RPMI7951 (cell line): ENCODE data around the gene TMEM141. TPM values are rescaled to one million over a fixed set of nuclear protein-coding genes. Genes with fewer than 3 reads are reported as not detected.

Source experiments
- DNase-seq: peaks from one replicate; pipeline ENCODE4 v3.0.0-alpha.2; 2012; ENCODE audit warnings: low read depth
- total RNA-seq: library from RNA; depleted of rRNA; stranded (reverse); fragments of >200 nt; shearing (Covaris generic); gene quantifications from 2 replicates; pipeline ENCODE4 v1.2.3, GENCODE V29; 2014

TMEM141 gene
- total RNA-seq, 1 experiment from 2014 or later, result 49.4 TPM

DNA sequence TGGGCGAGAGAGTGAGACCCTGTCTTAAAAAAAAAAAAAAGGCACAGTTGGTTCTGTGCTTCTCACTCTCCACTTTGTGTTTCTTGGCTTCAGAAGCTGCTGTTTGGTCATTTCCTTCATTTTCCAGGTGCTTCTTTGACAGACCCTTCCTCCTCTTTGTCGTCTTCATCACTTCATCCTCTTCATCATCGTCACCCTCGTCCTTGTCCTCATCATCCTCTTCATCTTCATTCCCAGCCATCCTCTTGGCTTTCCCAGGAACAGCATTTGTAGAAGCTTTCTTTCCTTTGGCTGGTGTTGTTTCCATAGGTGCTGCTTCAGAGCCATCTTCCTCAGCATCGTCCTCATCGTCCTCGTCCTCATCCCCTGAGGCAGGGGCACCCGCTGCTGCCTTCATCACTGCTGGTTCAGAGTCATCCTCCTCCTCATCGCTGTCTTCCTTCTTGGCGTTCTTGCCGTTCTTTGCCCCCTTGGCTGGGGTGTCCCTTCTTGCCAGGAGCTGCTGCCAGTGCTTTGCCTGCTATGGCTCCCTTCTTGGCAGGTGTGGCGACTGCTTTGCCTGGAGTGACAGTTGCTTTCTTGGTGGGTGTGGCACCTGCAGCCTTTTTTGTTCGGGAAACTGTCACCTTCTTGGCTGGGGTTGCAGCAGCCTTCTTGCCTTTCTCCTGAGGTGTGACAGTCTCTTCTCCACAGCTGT lies 23.7 kb downstream of the TMEM141 start:
- DNase-seq, result no peak

GRCh38 chr9:136815422-136815782 lies 24.3 kb downstream of the TMEM141 start:
- no peak for DNase-seq

GRCh38 chr9:136820971-136821825 lies 30.1 kb downstream of the TMEM141 start:
- no peak for DNase-seq

- no peak for DNase-seq
These were observed 30.8 kb downstream of the TMEM141 start for GRCh38 chr9:136821826-136822544.

DNA sequence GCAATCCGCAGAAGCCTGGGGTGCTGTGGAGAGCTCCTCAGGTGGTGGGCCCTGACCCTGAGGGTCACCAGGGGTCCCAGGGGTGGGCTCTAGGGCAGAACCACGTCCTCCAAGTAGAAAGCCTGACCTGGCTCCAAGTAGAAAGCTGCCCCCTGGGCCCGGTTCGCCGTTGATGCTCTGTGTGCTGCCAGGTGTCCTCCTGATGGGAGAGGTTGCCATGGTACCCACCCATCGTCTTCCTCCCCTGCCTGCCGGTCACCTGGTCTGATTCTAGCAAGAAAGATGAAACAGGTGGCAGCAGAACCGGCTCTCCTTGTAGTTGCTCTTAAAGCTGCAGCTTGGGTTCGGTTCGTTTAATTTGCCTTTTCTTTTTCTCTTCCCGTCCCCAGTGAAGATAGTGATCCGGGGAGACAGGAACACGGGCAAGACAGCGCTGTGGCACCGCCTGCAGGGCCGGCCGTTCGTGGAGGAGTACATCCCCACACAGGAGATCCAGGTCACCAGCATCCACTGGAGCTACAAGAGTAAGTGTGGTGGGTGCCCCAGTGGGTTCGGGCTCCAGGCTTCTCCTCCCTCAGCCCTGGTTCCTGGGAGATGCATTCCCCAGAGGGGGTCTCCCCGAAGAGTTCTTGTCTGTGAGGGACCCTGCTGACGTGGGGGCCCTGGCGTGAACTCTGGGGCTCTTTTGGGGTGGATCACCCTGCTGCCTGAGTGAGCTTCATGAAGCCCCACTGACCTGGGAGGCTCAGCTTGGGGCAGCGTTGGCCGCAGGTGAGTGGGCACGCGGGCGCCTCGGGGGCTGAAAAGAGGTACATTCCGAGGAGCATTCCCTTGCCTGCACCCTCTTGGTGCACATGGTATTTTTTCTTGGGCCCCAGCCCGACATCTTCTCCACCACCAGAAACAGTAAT lies 32.2 kb downstream of the TMEM141 start:
- no peak for DNase-seq

GRCh38 chr9:136824496-136825225 lies 33.5 kb downstream of the TMEM141 start:
- DNase-seq, result no peak

GRCh38 chr9:136825295-136826187 lies 34.4 kb downstream of the TMEM141 start:
- DNase-seq, result no peak

- DNase-seq, result no peak
These were observed 35.0 kb downstream of the TMEM141 start for GRCh38 chr9:136826188-136826541.

GRCh38 chr9:136826703-136827582 lies 35.8 kb downstream of the TMEM141 start:
- DNase-seq, result no peak

GRCh38 chr9:136827794-136828473 lies 36.8 kb downstream of the TMEM141 start:
- DNase-seq, result no peak

- no peak for DNase-seq
These were observed 37.5 kb downstream of the TMEM141 start for GRCh38 chr9:136828474-136829140.

- DNase-seq, result no peak
These were observed 38.3 kb downstream of the TMEM141 start for GRCh38 chr9:136829412-136829811.

DNA sequence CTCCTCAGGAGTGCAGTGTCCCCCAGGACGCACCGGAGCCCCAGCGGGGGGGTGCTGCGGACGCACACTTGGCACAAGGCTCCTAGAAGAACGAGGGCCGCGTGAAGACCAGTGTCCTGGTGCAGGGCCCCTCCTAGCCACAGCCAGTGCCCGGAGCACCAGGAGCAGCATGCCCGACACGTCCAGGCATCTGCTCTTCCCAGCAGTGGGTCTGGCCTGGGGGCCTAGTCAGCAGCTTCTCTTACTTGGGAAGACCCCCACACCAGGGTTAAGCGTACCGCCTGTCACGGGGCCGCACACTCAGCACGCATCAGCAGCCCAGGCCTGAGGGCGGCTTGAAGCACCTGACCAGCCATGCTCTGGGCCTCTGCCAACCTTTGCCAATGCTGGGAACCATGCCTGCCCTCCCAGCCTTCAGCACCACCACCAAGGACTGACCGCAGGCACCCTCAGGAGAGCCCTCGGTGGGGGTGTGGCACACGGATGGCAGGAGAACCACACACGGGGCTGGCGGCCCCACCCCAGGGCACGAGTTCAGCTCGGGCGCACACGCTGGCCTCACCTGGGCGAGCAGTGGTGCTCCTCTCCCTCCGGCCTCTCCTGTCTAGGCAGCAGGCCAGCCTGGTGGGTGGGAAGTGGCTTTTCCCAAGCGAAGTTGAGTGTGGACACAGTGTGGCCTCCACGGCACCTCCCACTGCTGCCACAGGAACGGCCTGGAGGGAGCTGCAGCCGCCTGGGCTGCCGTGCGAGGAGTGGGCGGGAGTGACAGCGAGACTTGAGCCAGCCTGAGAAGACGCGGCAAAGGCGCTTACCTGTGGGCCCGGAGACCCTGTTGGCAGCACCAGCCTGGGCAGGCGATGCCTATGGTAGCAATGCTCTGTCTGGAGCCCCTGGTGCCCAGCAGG lies 39.1 kb downstream of the TMEM141 start:
- no peak for DNase-seq

- DNase-seq, result no peak
These were observed 40.0 kb downstream of the TMEM141 start for GRCh38 chr9:136831002-136831719.

GRCh38 chr9:136831720-136832104 lies 40.6 kb downstream of the TMEM141 start:
- no peak for DNase-seq

- no peak for DNase-seq
These were observed 41.4 kb downstream of the TMEM141 start for GRCh38 chr9:136832581-136832980.
